AG04450 (cell line): ENCODE results near the gene SLC23A2. TPM values are rescaled to one million over a fixed set of nuclear protein-coding genes. Genes with fewer than 3 reads are reported as not detected.
A peak's percentile ranks its signal among the peaks of the same experiment; 100 is the strongest.

Experiments
- CTCF ChIA-PET: fragments of 300-600, 350-600 bp; formaldehyde crosslinking; extraction: SDS; loops from one replicate; lab custom pipeline; 2022; ENCODE audit warnings: antibody characterized with exemption, inconsistent platforms; lab: Charles Lee
- POLR2A ChIA-PET: fragments of 350-600 bp; formaldehyde crosslinking; extraction: SDS; loops from one replicate; lab custom pipeline; 2021; ENCODE audit warnings: antibody characterized with exemption, inconsistent platforms; lab: Yijun Ruan, JAX
- DNase-seq: peaks from one replicate; pipeline ENCODE4 v3.0.0-alpha.2; 2011; ENCODE audit warnings: low read depth, low spot score
- H3K27ac ChIP-seq: one replicate; pipeline ENCODE4 v1.5.1; 2012; ENCODE audit warnings: low read depth, low read length, control low read depth
- H3K27me3 ChIP-seq: one replicate; pipeline ENCODE4 v1.6.0; 2012; ENCODE audit warnings: low read length; ENCODE audit not compliant: control insufficient read depth, insufficient read depth
- H3K4me3 ChIP-seq: 2 replicates; pipeline ENCODE4 v1.5.1; 2011; ENCODE audit warnings: mild to moderate bottlenecking, low read depth, low read length, control low read depth
- H3K9me3 ChIP-seq: 2 replicates; pipeline ENCODE4 v1.5.1; 2012; ENCODE audit warnings: low read length; ENCODE audit not compliant: control insufficient read depth, insufficient read depth
- CTCF ChIP-seq: IDR thresholded peaks from 2 replicates; pipeline ENCODE4 v1.5.1; 2011; ENCODE audit warnings: low read depth, low read length, control low read depth, inconsistent platforms
- polyA plus RNA-seq: library from polyadenylated mRNA; depleted of rRNA; stranded (reverse); fragments of >200 nt; gene quantifications from 2 replicates; pipeline ENCODE4 v1.2.3, GENCODE V29; 2011

SLC23A2 gene
- polyA plus RNA-seq, 1 experiment = 17.9 TPM

- peak; percentile 70 for DNase-seq
- Histone ChIP-seq H3K27ac (peak overlapping the region; percentile 94), H3K9me3 (no peaks in the 10 kb centered on the region), H3K4me3 (peak overlapping the region; percentile 37), H3K27me3 (no peaks in the 10 kb centered on the region)
- ChIA-PET POLR2A (interaction anchor here (0.7 to 1.0 kb wide), 2 partner anchors 10 to 31 kb away, joined by 3 read pairs; no protein-coding TSS in a partner anchor), CTCF (interaction anchor here (0.9 to 1.4 kb wide), 2 partner anchors 18 to 19 kb away, joined by 3 to 5 read pairs; no protein-coding TSS in a partner anchor)
- no peak for TF ChIP-seq CTCF
These were observed 27.8 kb downstream of the SLC23A2 start for GRCh38 chr20:4973330-4974097.

GRCh38 chr20:4972506-4973251, 28.6 kb downstream of the SLC23A2 start:
- TF ChIP-seq CTCF = no peak
- no peak for DNase-seq
- Histone ChIP-seq H3K27me3 (no peaks in the 10 kb centered on the region), H3K4me3 (no peak overlapping the region), H3K27ac (no peak overlapping the region), H3K9me3 (no peaks in the 10 kb centered on the region)
- ChIA-PET POLR2A (interaction anchor here (0.7 to 1.0 kb wide), 2 partner anchors 10 to 30 kb away, joined by 3 read pairs; no protein-coding TSS in a partner anchor), CTCF (interaction anchor here (0.9 to 1.4 kb wide), 2 partner anchors 17 to 18 kb away, joined by 3 to 5 read pairs; no protein-coding TSS in a partner anchor)

GRCh38 chr20:4971064-4971463, 30.2 kb downstream of the SLC23A2 start:
- no peaks in the 10 kb centered on the region for H3K27me3 ChIP-seq
- no peaks in the 10 kb centered on the region for H3K9me3 ChIP-seq
- no peak overlapping the region for H3K27ac ChIP-seq
- no peak for TF ChIP-seq CTCF
- DNase-seq = no peak
- H3K4me3 ChIP-seq = no peak overlapping the region
- ChIA-PET CTCF (no interaction called here), POLR2A (no interaction called here)

GRCh38 chr20:4967752-4968477, 33.4 kb downstream of the SLC23A2 start:
- ChIA-PET CTCF (interaction anchor here (1.2 kb wide), 1 partner anchor 13 kb away, joined by 5 read pairs; no protein-coding TSS in a partner anchor), POLR2A (interaction anchor here (0.6 to 1.1 kb wide), 2 partner anchors 120 to 152 kb away, joined by 3 to 8 read pairs; partner anchors contain the start of gene PCNA)
- DNase-seq = no peak
- Histone ChIP-seq H3K4me3 (no peak overlapping the region), H3K9me3 (no peaks in the 10 kb centered on the region), H3K27me3 (no peaks in the 10 kb centered on the region), H3K27ac (no peak overlapping the region)
- no peak for TF ChIP-seq CTCF
